ENCODE measurements around the gene MAP2. TPM values are rescaled to one million over a fixed set of nuclear protein-coding genes. Genes with fewer than 3 reads are reported as not detected.
A peak's percentile ranks its signal among the peaks of the same experiment; 100 is the strongest.

Gene MAP2
- total RNA-seq, 1 experiment from 2014 or later: 7.4 TPM

- ChIA-PET POLR2A (interaction anchor here (1.0 kb wide), 2 partner anchors 10 to 41 kb away, joined by 3 to 4 read pairs; no protein-coding TSS in a partner anchor), RAD21 (ENCODE audit: low non-redundant PET in 1 of 2, low total read pairs in 2 of 2, uncharacterized antibody in 2 of 2, unreplicated experiment in 2 of 2) (interaction anchor here in 1 of 2 experiments (0.6 to 1.4 kb wide), 4 partner anchors 88 to 224 kb away, joined by 3 to 5 read pairs (median 4); no protein-coding TSS in a partner anchor), CTCF (interaction anchor here (0.5 to 5.2 kb wide), 25 partner anchors 9 to 1032 kb away, joined by 3 to 83 read pairs (median 4); no protein-coding TSS in a partner anchor)
- H3K79me2 ChIP-seq (ENCODE audit: insufficient read depth, low read length): no peaks in the 10 kb centered on the region
- H3K9me2 ChIP-seq (ENCODE audit: insufficient read depth): no peaks in the 10 kb centered on the region
- DNase-seq (ENCODE audit: low read depth, low spot score): peak; percentile 26
- H3K9me3 ChIP-seq (ENCODE audit: control insufficient read depth in 1 of 2, insufficient read depth in 1 of 2, low read depth in 1 of 2, low read length in 2 of 2): no peaks in the 10 kb centered on the region
- no peaks in the 10 kb centered on the region for H3K36me3 ChIP-seq (ENCODE audit: control insufficient read depth in 1 of 2, insufficient read depth in 2 of 2, low read length in 2 of 2)
- H3K4me1 ChIP-seq (ENCODE audit: control insufficient read depth in 1 of 2, insufficient read depth in 2 of 2, low read length in 2 of 2): peaks cover 10 to 26% of the 10 kb centered on the region in 2 experiments; a peak in 3 of 4 replicates
- ATAC-seq: peak; percentile 70
- TSS peak; percentile 75 for BruUV-seq (replicated peaks)
- H3K9ac ChIP-seq (ENCODE audit: low read length): peak overlapping the region; percentile 51
- H3K4me2 ChIP-seq (ENCODE audit: low read length): peak overlapping the region; percentile 96
- intact Hi-C loops (cut with micrococcal nuclease): loop anchor here (1.0 to 5.0 kb wide), 4 partner anchors 90 to 1027 kb away; no protein-coding TSS in a partner anchor
- H3K27ac ChIP-seq (ENCODE audit: low read depth, low read length): peak overlapping the region; percentile 2; the same call in 1 of the 2 replicates
- H4K20me1 ChIP-seq (ENCODE audit: insufficient read depth): no peaks in the 10 kb centered on the region
- TF ChIP-seq ZFX (IDR thresholded peaks at IDR 0.05) (0 out of 2 replicates have a peak, but pooled peaks have one; percentile 2), CTCF (IDR thresholded peaks at IDR 0.05 in 2 of 3, conservative IDR thresholded peaks at IDR 0.05 in 1 of 3; ENCODE audit: borderline replicate concordance in 1 of 3, insufficient read depth in 1 of 3, low read depth in 2 of 3, low read length in 2 of 3) (peak in 2 of 3 experiments; percentile 12 to 26; a peak in 1 of 6 replicates), RAD21 (IDR thresholded peaks at IDR 0.05; ENCODE audit: low read depth) (peak; percentile 29; the same call in 1 of the 2 replicates)
- TF ChIP-seq, protein P1, sequence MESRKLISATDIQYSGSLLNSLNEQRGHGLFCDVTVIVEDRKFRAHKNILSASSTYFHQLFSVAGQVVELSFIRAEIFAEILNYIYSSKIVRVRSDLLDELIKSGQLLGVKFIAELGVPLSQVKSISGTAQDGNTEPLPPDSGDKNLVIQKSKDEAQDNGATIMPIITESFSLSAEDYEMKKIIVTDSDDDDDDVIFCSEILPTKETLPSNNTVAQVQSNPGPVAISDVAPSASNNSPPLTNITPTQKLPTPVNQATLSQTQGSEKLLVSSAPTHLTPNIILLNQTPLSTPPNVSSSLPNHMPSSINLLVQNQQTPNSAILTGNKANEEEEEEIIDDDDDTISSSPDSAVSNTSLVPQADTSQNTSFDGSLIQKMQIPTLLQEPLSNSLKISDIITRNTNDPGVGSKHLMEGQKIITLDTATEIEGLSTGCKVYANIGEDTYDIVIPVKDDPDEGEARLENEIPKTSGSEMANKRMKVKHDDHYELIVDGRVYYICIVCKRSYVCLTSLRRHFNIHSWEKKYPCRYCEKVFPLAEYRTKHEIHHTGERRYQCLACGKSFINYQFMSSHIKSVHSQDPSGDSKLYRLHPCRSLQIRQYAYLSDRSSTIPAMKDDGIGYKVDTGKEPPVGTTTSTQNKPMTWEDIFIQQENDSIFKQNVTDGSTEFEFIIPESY (IDR thresholded peaks at IDR 0.05; ENCODE audit: extremely low read depth, insufficient replicate concordance, low read length): no peak
- H3K4me3 ChIP-seq (replicated peaks in 1 of 2; ENCODE audit: low read depth in 1 of 2, low read length in 2 of 2): peak overlapping the region; percentile 71 to 81
- no peaks in the 10 kb centered on the region for H3K27me3 ChIP-seq (ENCODE audit: insufficient read depth, low read length)
- H2AFZ ChIP-seq (ENCODE audit: low read depth, low read length, poor library complexity, severe bottlenecking): peak overlapping the region; percentile 96
Observed at GRCh38 chr2:209424199-209424701, 403 bp downstream of the MAP2 start.
